Endothelial cell of umbilical vein (primary cell): ENCODE measurements around the gene KRT1. TPM values are rescaled to one million over a fixed set of nuclear protein-coding genes. Genes with fewer than 3 reads are reported as not detected.

Source experiments
- BruUV-seq: library from RNA; stranded (reverse); fragments of 400-500 nt; replicated peaks from 2 replicates; lab custom pipeline; 2021; lab: Mats Ljungman, UMichigan
- CTCF ChIA-PET: fragments of 300-600, 350-600 bp; sonication (Branson Sonifier 250); formaldehyde crosslinking; loops from one replicate; lab custom pipeline; 2021; ENCODE audit warnings: antibody characterized with exemption, inconsistent platforms; lab: Charles Lee
- POLR2A ChIA-PET: fragments of 300-600, 350-600 bp; sonication (Branson Sonifier 250); formaldehyde crosslinking; loops from one replicate; lab custom pipeline; 2021; ENCODE audit warnings: antibody characterized with exemption, inconsistent platforms; lab: Charles Lee
- DNase-seq: peaks from one replicate; pipeline ENCODE4 v3.0.0-alpha.2; 2011; ENCODE audit warnings: low read depth, low spot score
- FAIRE-seq: peaks from 2 replicates; lab custom pipeline; 2011; peaks lifted over from hg19 to GRCh38; lab: Jason Lieb, UNC
- H2AFZ ChIP-seq: 2 replicates; pipeline ENCODE4 v1.6.0; 2012; ENCODE audit warnings: low read depth, low read length, control low read depth, inconsistent platforms
- H3K27ac ChIP-seq: 2 replicates; pipeline ENCODE4 v1.5.1; 2011; ENCODE audit warnings: low read depth, mild to moderate bottlenecking, control low read depth, low read length, moderate library complexity; ENCODE audit not compliant: insufficient read depth
- H3K27me3 ChIP-seq, 2 experiments: 2 replicates each; pipeline versions ENCODE4 v1.6.0 to v1.6.1; 2011; ENCODE audit warnings: low read length in 2 of 2, mixed read lengths in 1 of 2; ENCODE audit not compliant: control insufficient read depth in 2 of 2, insufficient read depth in 2 of 2
- H3K36me3 ChIP-seq, 2 experiments: 2 replicates in 1 of 2; 3 replicates in 1 of 2; pipeline ENCODE4 v1.5.1; 2011; ENCODE audit warnings: low read length in 2 of 2, mild to moderate bottlenecking in 1 of 2, moderate library complexity in 1 of 2; ENCODE audit not compliant: control insufficient read depth in 2 of 2, insufficient read depth in 2 of 2; ENCODE audit errors: extremely low read depth in 1 of 2
- H3K4me1 ChIP-seq: 3 replicates; pipeline ENCODE4 v1.5.1; 2011; ENCODE audit warnings: mild to moderate bottlenecking, low read length; ENCODE audit not compliant: control insufficient read depth, insufficient read depth; ENCODE audit errors: extremely low read depth
- H3K4me2 ChIP-seq: 2 replicates; pipeline ENCODE4 v1.6.1; 2011; ENCODE audit warnings: low read length, control low read depth, mixed read lengths; ENCODE audit not compliant: insufficient read depth
- H3K4me3 ChIP-seq, 3 experiments: fragments of 200-600 bp in 1 of 3; sonication (generic), shearing (Covaris generic) in 1 of 3; replicated peaks in 1 of 3; 2 replicates each; pipeline ENCODE4 v1.5.1; 2011 to 2016; ENCODE audit warnings: control low read depth in 3 of 3, low read length in 3 of 3, mild to moderate bottlenecking in 2 of 3, inconsistent platforms in 1 of 3, low read depth in 1 of 3, moderate library complexity in 1 of 3; ENCODE audit not compliant: insufficient read depth in 1 of 3
- H3K79me2 ChIP-seq: 2 replicates; pipeline ENCODE4 v1.6.0; 2012; ENCODE audit warnings: low read length, inconsistent platforms; ENCODE audit not compliant: control insufficient read depth, insufficient read depth
- H3K9ac ChIP-seq: replicated peaks from 2 replicates; pipeline ENCODE3; 2011; ENCODE audit warnings: low read length, control low read depth; ENCODE audit not compliant: insufficient read depth; ENCODE audit errors: extremely low read depth
- H3K9me1 ChIP-seq: replicated peaks from 3 replicates; pipeline ENCODE4 v1.6.0; 2011; ENCODE audit warnings: mild to moderate bottlenecking, low read length; ENCODE audit not compliant: control insufficient read depth, insufficient read depth; ENCODE audit errors: extremely low read depth
- H3K9me3 ChIP-seq: replicated peaks from 2 replicates; pipeline ENCODE4 v1.5.1; 2012; ENCODE audit warnings: low read length, inconsistent platforms; ENCODE audit not compliant: control insufficient read depth, insufficient read depth
- H4K20me1 ChIP-seq: replicated peaks from 2 replicates; pipeline ENCODE3; 2011; ENCODE audit warnings: mild to moderate bottlenecking, low read length; ENCODE audit not compliant: control insufficient read depth, insufficient read depth; ENCODE audit errors: extremely low read depth
- CTCF ChIP-seq, 2 donors: IDR thresholded peaks; 1 replicate in 1 of 2; 2 replicates in 1 of 2; pipeline ENCODE4 v1.5.1; 2011; ENCODE audit warnings: low read length in 2 of 2, mild to moderate bottlenecking in 2 of 2, moderate library complexity in 2 of 2, control low read depth in 1 of 2, inconsistent platforms in 1 of 2, low read depth in 1 of 2; ENCODE audit not compliant: insufficient read depth in 1 of 2; ENCODE audit errors: extremely low read depth in 1 of 2
- GATA2 ChIP-seq: IDR thresholded peaks from 2 replicates; pipeline ENCODE4 v1.7.0; 2011; ENCODE audit warnings: low read depth, mild to moderate bottlenecking, moderate library complexity, mixed read lengths, low read length; ENCODE audit not compliant: insufficient read length, insufficient read depth
- JUN ChIP-seq: IDR thresholded peaks from 2 replicates; pipeline ENCODE4 v1.6.1; 2011; ENCODE audit warnings: borderline replicate concordance, low read depth; ENCODE audit not compliant: insufficient read length, insufficient read depth
- MAX ChIP-seq: IDR thresholded peaks from 2 replicates; pipeline ENCODE4 v1.6.1; 2011; ENCODE audit not compliant: insufficient read depth, insufficient read length
- MYC ChIP-seq: IDR thresholded peaks from one replicate; pipeline ENCODE4 v1.6.1; 2011; ENCODE audit warnings: mild to moderate bottlenecking, low read depth, low read length
- POLR2A ChIP-seq: IDR thresholded peaks from 2 replicates; pipeline ENCODE4 v1.6.1; 2012; ENCODE audit warnings: low read depth, mild to moderate bottlenecking, control low read depth, low read length
- dilution Hi-C: fragments of 300-500 bp; cut with MboI; formaldehyde crosslinking; loops from one replicate; pipeline ENCODE4 v1.15.0; 2019; ENCODE audit warnings: low sequenced_read_pairs; ENCODE audit not compliant: extremely low pct_ligation_motif_present
- intact Hi-C: fragments of 100-400 bp; cut with micrococcal nuclease; formaldehyde crosslinking; loops from one replicate; pipeline ENCODE4 v1.10.0; 2022
- polyA plus RNA-seq, 4 experiments: library from polyadenylated mRNA; depleted of rRNA in 3 of 4; stranded (reverse) in 3 of 4; unstranded in 1 of 4; fragments of >200 nt; gene quantifications; 2 replicates each; pipeline versions ENCODE4 v1.2.1 to v1.2.3, GENCODE V29; 2011 to 2012; ENCODE audit warnings: missing spikeins in 1 of 4
- total RNA-seq: library from RNA; stranded (reverse); gene quantifications from 2 replicates; pipeline ENCODE4 v1.2.3, GENCODE V29; 2021

Gene KRT1
- total and polyA plus RNA-seq, 2 donors (not counting 3 experiments of a cell fraction or from before 2014, with no cell fraction given), result not detected

GRCh38 chr12:52627395-52628110 lies 52.7 kb downstream of the KRT1 start:
- no peaks in the 10 kb centered on the region for H3K36me3 ChIP-seq
- no peaks in the 10 kb centered on the region for H3K79me2 ChIP-seq
- POLR2A ChIA-PET, result no interaction called here
- FAIRE-seq, result no peak
- intact Hi-C loops, result no loop called here
- no peak for DNase-seq
- CTCF ChIA-PET, result no interaction called here
- H3K9me3 ChIP-seq, result no peaks in the 10 kb centered on the region
- TF ChIP-seq MAX (no peak), CTCF (IDR thresholded peaks at IDR 0.05; ENCODE audit: extremely low read depth in 1 of 2, insufficient read depth in 1 of 2, low read depth in 1 of 2, low read length in 2 of 2) (no peak), MYC (no peak), POLR2A (no peak), JUN (no peak), GATA2 (no peak)
- dilution Hi-C loops, result no loop called here
- no peaks in the 10 kb centered on the region for H4K20me1 ChIP-seq
- H3K4me1 ChIP-seq, result no peaks in the 10 kb centered on the region
- H3K27me3 ChIP-seq, result peaks cover 6 to 13% of the 10 kb centered on the region in 2 experiments
- no peak overlapping the region for H3K9ac ChIP-seq
- no peak overlapping the region for H3K4me2 ChIP-seq
- no peak overlapping the region for H2AFZ ChIP-seq
- H3K27ac ChIP-seq, result no peak overlapping the region
- no TSS peak for BruUV-seq
- no peak overlapping the region for H3K4me3 ChIP-seq
- H3K9me1 ChIP-seq, result no peaks in the 10 kb centered on the region

Other genes starting within 250 kb of the KRT1 start
- gene KRT75, start 246.0 kb downstream of the KRT1 start, total RNA-seq, result not detected in 2 replicates
- not detected in 2 replicates for gene KRT75, start 246.0 kb downstream of the KRT1 start, polyA plus RNA-seq
- gene KRT6B, start 228.3 kb downstream of the KRT1 start, total RNA-seq, result not detected in 2 replicates
- 0.03 TPM in 1 of 2 replicates, not detected in the other for gene KRT6B, start 228.3 kb downstream of the KRT1 start, polyA plus RNA-seq
- gene KRT6C, start 206.6 kb downstream of the KRT1 start, total RNA-seq, result not detected in 2 replicates
- gene KRT6C, start 206.6 kb downstream of the KRT1 start, polyA plus RNA-seq, result not detected in 2 replicates
- gene KRT6A, start 187.2 kb downstream of the KRT1 start, total RNA-seq, result 0.21 and 0.64 TPM in 2 replicates
- gene KRT6A, start 187.2 kb downstream of the KRT1 start, polyA plus RNA-seq, result 0.10 TPM in 1 of 2 replicates, not detected in the other
- gene KRT5, start 160.0 kb downstream of the KRT1 start, total RNA-seq, result 0.72 and 0.86 TPM in 2 replicates
- gene KRT5, start 160.0 kb downstream of the KRT1 start, polyA plus RNA-seq, result 0.21 and 0.32 TPM in 2 replicates
- not detected in 2 replicates for gene KRT71, start 127.3 kb downstream of the KRT1 start, total RNA-seq
- gene KRT71, start 127.3 kb downstream of the KRT1 start, polyA plus RNA-seq, result not detected in 2 replicates
- gene KRT74, start 106.6 kb downstream of the KRT1 start, total RNA-seq, result not detected in 2 replicates
- gene KRT74, start 106.6 kb downstream of the KRT1 start, polyA plus RNA-seq, result not detected in 2 replicates
- gene KRT72, start 78.9 kb downstream of the KRT1 start, total RNA-seq, result not detected in 2 replicates
- gene KRT72, start 78.9 kb downstream of the KRT1 start, polyA plus RNA-seq, result not detected in 2 replicates
- not detected in 2 replicates for gene KRT73, start 61.8 kb downstream of the KRT1 start, total RNA-seq
- gene KRT73, start 61.8 kb downstream of the KRT1 start, polyA plus RNA-seq, result not detected in 2 replicates
- not detected in 2 replicates for gene KRT2, start 28.2 kb downstream of the KRT1 start, total RNA-seq
- not detected in 2 replicates for gene KRT2, start 28.2 kb downstream of the KRT1 start, polyA plus RNA-seq
- gene KRT77, start 23.1 kb upstream of the KRT1 start, total RNA-seq, result not detected in 2 replicates
- not detected in 2 replicates for gene KRT77, start 23.1 kb upstream of the KRT1 start, polyA plus RNA-seq
- gene KRT76, start 96.9 kb upstream of the KRT1 start, total RNA-seq, result not detected in 2 replicates
- not detected in 2 replicates for gene KRT76, start 96.9 kb upstream of the KRT1 start, polyA plus RNA-seq
- gene KRT3, start 115.7 kb upstream of the KRT1 start, total RNA-seq, result not detected in 2 replicates
- gene KRT3, start 115.7 kb upstream of the KRT1 start, polyA plus RNA-seq, result not detected in 2 replicates
- not detected in 2 replicates for gene KRT4, start 133.7 kb upstream of the KRT1 start, total RNA-seq
- gene KRT4, start 133.7 kb upstream of the KRT1 start, polyA plus RNA-seq, result not detected in 2 replicates
- not detected in 2 replicates for gene KRT79, start 153.9 kb upstream of the KRT1 start, total RNA-seq
- not detected in 2 replicates for gene KRT79, start 153.9 kb upstream of the KRT1 start, polyA plus RNA-seq
- gene KRT78, start 168.6 kb upstream of the KRT1 start, total RNA-seq, result not detected in 2 replicates
- not detected in 2 replicates for gene KRT78, start 168.6 kb upstream of the KRT1 start, polyA plus RNA-seq
- 22.1 and 31.7 TPM in 2 replicates for gene KRT8, start 224.7 kb upstream of the KRT1 start, total RNA-seq
- gene KRT8, start 224.7 kb upstream of the KRT1 start, polyA plus RNA-seq, result 23.5 and 25.8 TPM in 2 replicates